GM21447 (cell line): ENCODE measurements around the gene PROS1.
"Not testable (repeated sequence)": the region's sequence is repeated elsewhere in the genome, so short reads cannot be mapped to it uniquely, and the experiment has no call there.

Source experiments
- ATAC-seq: cut with Tn5 transposase; IDR thresholded peaks from one replicate; pipeline ENCODE4 v1.9.1; 2021; ENCODE audit not compliant: unreplicated experiment

Gene PROS1

GRCh38 chr3:93878250-93879017 lies 95.3 kb downstream of the PROS1 start:
- ATAC-seq: not testable (repeated sequence)

GRCh38 chr3:93877427-93877826 lies 96.3 kb downstream of the PROS1 start:
- ATAC-seq: not testable (repeated sequence)

GRCh38 chr3:93873412-93873811 lies 100.3 kb downstream of the PROS1 start:
- not testable (repeated sequence) for ATAC-seq

- ATAC-seq: no peak
Observed at GRCh38 chr3:93867425-93867824, 106.3 kb downstream of the PROS1 start.

- no peak for ATAC-seq
Observed at GRCh38 chr3:93861017-93861416, 112.7 kb downstream of the PROS1 start.

- no peak for ATAC-seq
Observed at GRCh38 chr3:93855401-93855800, 118.3 kb downstream of the PROS1 start.

- not testable (repeated sequence) for ATAC-seq
Observed at GRCh38 chr3:93852228-93852627, 121.5 kb downstream of the PROS1 start.

GRCh38 chr3:93843981-93844380 lies 129.7 kb downstream of the PROS1 start:
- no peak for ATAC-seq

- not testable (repeated sequence) for ATAC-seq
Observed at GRCh38 chr3:93839193-93839592, 134.5 kb downstream of the PROS1 start.
